Measurements from ENCODE around the gene RTF2. TPM values are rescaled to one million over a fixed set of nuclear protein-coding genes. Genes with fewer than 3 reads are reported as not detected.

The RTF2 gene
- total and polyA plus RNA-seq, 2 experiments from 2014 or later: 59.2 to 95.3 TPM

GRCh38 chr20:56428410-56428809, 40.0 kb upstream of the RTF2 start:
- Histone ChIP-seq H3K4me2 (no peak overlapping the region), H3K79me2 (no peaks in the 10 kb centered on the region), H3K27me3 (no peaks in the 10 kb centered on the region), H3K4me1 (ENCODE audit: insufficient read depth) (no peaks in the 10 kb centered on the region), H3K27ac (no peak overlapping the region), H3K4me3 (no peak overlapping the region), H2AFZ (no peak overlapping the region), H3K36me3 (replicated peaks; ENCODE audit: insufficient read depth, low read depth) (no peaks in the 10 kb centered on the region), H3K9me3 (ENCODE audit: low read depth) (no peaks in the 10 kb centered on the region), H4K20me1 (ENCODE audit: insufficient read depth, poor library complexity, severe bottlenecking) (no peaks in the 10 kb centered on the region), H3K9me2 (replicated peaks; ENCODE audit: insufficient read depth) (no peaks in the 10 kb centered on the region)
- 83% methylated on average over 5 of the region's 5 CpGs for WGBS (ENCODE audit: low lambda C conversion rate, missing lambda C conversion rate)
- TF ChIP-seq, protein P1, sequence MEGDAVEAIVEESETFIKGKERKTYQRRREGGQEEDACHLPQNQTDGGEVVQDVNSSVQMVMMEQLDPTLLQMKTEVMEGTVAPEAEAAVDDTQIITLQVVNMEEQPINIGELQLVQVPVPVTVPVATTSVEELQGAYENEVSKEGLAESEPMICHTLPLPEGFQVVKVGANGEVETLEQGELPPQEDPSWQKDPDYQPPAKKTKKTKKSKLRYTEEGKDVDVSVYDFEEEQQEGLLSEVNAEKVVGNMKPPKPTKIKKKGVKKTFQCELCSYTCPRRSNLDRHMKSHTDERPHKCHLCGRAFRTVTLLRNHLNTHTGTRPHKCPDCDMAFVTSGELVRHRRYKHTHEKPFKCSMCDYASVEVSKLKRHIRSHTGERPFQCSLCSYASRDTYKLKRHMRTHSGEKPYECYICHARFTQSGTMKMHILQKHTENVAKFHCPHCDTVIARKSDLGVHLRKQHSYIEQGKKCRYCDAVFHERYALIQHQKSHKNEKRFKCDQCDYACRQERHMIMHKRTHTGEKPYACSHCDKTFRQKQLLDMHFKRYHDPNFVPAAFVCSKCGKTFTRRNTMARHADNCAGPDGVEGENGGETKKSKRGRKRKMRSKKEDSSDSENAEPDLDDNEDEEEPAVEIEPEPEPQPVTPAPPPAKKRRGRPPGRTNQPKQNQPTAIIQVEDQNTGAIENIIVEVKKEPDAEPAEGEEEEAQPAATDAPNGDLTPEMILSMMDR (IDR thresholded peaks at IDR 0.05; ENCODE audit: poor library complexity): no peak
- TF ChIP-seq EZH2 (IDR thresholded peaks at IDR 0.05; ENCODE audit: borderline replicate concordance) (no peak), EZH2phosphoT487 (IDR thresholded peaks at IDR 0.05; ENCODE audit: low read depth, severe bottlenecking, unreplicated experiment) (no peak)
- DNase-seq (ENCODE audit: low spot score): no peak

DNA sequence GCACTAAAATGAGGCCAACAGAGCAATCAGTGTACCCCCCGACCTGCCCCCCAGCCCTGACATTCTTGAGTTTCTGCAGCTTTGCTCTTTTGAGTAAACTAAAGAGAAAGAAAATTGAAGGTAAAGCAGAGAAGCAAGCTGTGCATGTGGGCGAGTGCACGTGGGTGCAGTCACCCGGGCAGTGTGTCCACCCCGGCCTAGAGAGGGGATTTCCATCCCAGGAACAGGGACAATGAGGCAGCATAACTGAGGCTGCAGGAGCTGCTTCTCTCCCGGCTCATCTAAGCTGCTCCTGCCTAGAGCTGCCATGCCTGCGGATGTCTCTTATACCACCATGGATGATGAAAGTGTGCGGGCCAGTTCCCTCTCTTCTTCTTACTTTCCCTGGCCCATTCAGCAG, 39.5 kb upstream of the RTF2 start:
- no peaks in the 10 kb centered on the region for H3K36me3 ChIP-seq (replicated peaks; ENCODE audit: insufficient read depth, low read depth)
- H3K4me1 ChIP-seq (ENCODE audit: insufficient read depth): no peaks in the 10 kb centered on the region
- H3K27ac ChIP-seq: no peak overlapping the region
- no peak overlapping the region for H2AFZ ChIP-seq
- H3K79me2 ChIP-seq: no peaks in the 10 kb centered on the region
- DNase-seq (ENCODE audit: low spot score): no peak
- H3K9me3 ChIP-seq (ENCODE audit: low read depth): no peaks in the 10 kb centered on the region
- no peaks in the 10 kb centered on the region for H4K20me1 ChIP-seq (ENCODE audit: insufficient read depth, poor library complexity, severe bottlenecking)
- TF ChIP-seq EZH2 (IDR thresholded peaks at IDR 0.05; ENCODE audit: borderline replicate concordance) (no peak), EZH2phosphoT487 (IDR thresholded peaks at IDR 0.05; ENCODE audit: low read depth, severe bottlenecking, unreplicated experiment) (no peak)
- TF ChIP-seq, protein P1 (IDR thresholded peaks at IDR 0.05; ENCODE audit: poor library complexity): no peak
- no peaks in the 10 kb centered on the region for H3K9me2 ChIP-seq (replicated peaks; ENCODE audit: insufficient read depth)
- H3K27me3 ChIP-seq: no peaks in the 10 kb centered on the region
- WGBS (ENCODE audit: low lambda C conversion rate, missing lambda C conversion rate): 91% methylated on average over 8 of the region's 8 CpGs
- H3K4me3 ChIP-seq: no peak overlapping the region
- no peak overlapping the region for H3K4me2 ChIP-seq

DNA sequence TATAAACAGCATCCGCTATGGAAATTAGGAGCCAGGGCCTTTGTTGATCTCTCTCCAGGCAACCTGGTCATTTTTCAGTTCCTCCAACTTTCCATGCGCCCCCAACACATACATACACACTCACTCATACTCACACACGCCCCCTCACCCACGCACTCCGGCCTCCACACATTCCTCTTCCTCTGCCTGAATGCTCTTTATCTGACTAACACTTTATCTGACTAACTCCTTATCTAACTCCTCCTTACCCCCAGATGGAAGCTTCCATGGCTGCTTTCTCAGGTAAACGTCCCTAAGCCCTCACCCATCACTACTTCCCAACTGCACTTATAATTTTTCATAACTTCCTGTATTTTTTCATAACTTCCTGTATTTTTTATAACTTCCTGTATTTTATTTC, 38.9 kb upstream of the RTF2 start:
- Histone ChIP-seq H3K9me2 (replicated peaks; ENCODE audit: insufficient read depth) (no peaks in the 10 kb centered on the region), H3K27ac (no peak overlapping the region), H4K20me1 (ENCODE audit: insufficient read depth, poor library complexity, severe bottlenecking) (no peaks in the 10 kb centered on the region), H3K4me1 (ENCODE audit: insufficient read depth) (no peaks in the 10 kb centered on the region), H3K36me3 (replicated peaks; ENCODE audit: insufficient read depth, low read depth) (no peaks in the 10 kb centered on the region), H3K27me3 (no peaks in the 10 kb centered on the region), H2AFZ (no peak overlapping the region), H3K79me2 (no peaks in the 10 kb centered on the region), H3K4me3 (no peak overlapping the region), H3K9me3 (ENCODE audit: low read depth) (no peaks in the 10 kb centered on the region), H3K4me2 (no peak overlapping the region)
- DNase-seq (ENCODE audit: low spot score): no peak
- TF ChIP-seq, protein P1 (IDR thresholded peaks at IDR 0.05; ENCODE audit: poor library complexity): no peak
- no peak for TF ChIP-seq EZH2 (IDR thresholded peaks at IDR 0.05; ENCODE audit: borderline replicate concordance)
- no peak for TF ChIP-seq EZH2phosphoT487 (IDR thresholded peaks at IDR 0.05; ENCODE audit: low read depth, severe bottlenecking, unreplicated experiment)
- WGBS (ENCODE audit: low lambda C conversion rate, missing lambda C conversion rate): 52% methylated on average over 6 of the region's 6 CpGs

DNA sequence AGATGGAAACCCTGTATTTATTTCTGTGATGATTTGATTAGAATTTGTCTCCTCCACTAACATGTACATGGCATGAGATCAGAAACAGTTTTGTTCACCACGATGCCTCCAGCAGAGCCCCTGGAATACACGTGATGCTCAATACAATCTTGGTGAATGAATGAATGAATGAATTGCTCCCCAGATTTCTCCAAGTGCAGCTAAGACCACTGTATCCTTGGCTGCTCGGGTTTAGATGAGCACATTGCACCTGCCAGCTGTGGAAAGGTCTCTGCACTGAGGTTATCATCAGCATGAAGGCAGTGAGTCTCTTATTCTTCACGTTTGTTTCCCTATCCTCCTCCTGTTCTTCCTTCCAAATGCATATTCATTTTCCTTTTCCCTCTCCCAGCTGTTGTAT, 38.5 kb upstream of the RTF2 start:
- no peaks in the 10 kb centered on the region for H3K36me3 ChIP-seq (replicated peaks; ENCODE audit: insufficient read depth, low read depth)
- H3K4me3 ChIP-seq: no peak overlapping the region
- no peaks in the 10 kb centered on the region for H3K79me2 ChIP-seq
- WGBS (ENCODE audit: low lambda C conversion rate, missing lambda C conversion rate): 72% methylated on average over 4 of the region's 4 CpGs
- H3K27ac ChIP-seq: no peak overlapping the region
- H3K27me3 ChIP-seq: no peaks in the 10 kb centered on the region
- H3K4me2 ChIP-seq: no peak overlapping the region
- H3K9me2 ChIP-seq (replicated peaks; ENCODE audit: insufficient read depth): no peaks in the 10 kb centered on the region
- no peaks in the 10 kb centered on the region for H4K20me1 ChIP-seq (ENCODE audit: insufficient read depth, poor library complexity, severe bottlenecking)
- H3K9me3 ChIP-seq (ENCODE audit: low read depth): no peaks in the 10 kb centered on the region
- TF ChIP-seq, protein P1 (IDR thresholded peaks at IDR 0.05; ENCODE audit: poor library complexity): no peak
- TF ChIP-seq EZH2 (IDR thresholded peaks at IDR 0.05; ENCODE audit: borderline replicate concordance): no peak
- no peak for TF ChIP-seq EZH2phosphoT487 (IDR thresholded peaks at IDR 0.05; ENCODE audit: low read depth, severe bottlenecking, unreplicated experiment)
- H2AFZ ChIP-seq: no peak overlapping the region
- no peaks in the 10 kb centered on the region for H3K4me1 ChIP-seq (ENCODE audit: insufficient read depth)
- DNase-seq (ENCODE audit: low spot score): no peak

Measured in hepatocyte (in vitro differentiated cells).